ENCODE results near the gene MRPS22. TPM values are rescaled to one million over a fixed set of nuclear protein-coding genes. Genes with fewer than 3 reads are reported as not detected.

The MRPS22 gene
- total and polyA plus RNA-seq, 2 donors (not counting 3 experiments of a cell fraction or from before 2014, with no cell fraction given), result 33.8 to 45.6 TPM

- Histone ChIP-seq H3K9me3 (replicated peaks; ENCODE audit: control insufficient read depth, insufficient read depth, low read length) (no peaks in the 10 kb centered on the region), H3K27ac (ENCODE audit: insufficient read depth, low read depth, low read length) (no peak overlapping the region), H3K4me3 (replicated peaks in 1 of 3; ENCODE audit: insufficient read depth in 1 of 3, low read depth in 1 of 3, low read length in 3 of 3) (no peak overlapping the region), H3K79me2 (ENCODE audit: control insufficient read depth, insufficient read depth, low read length) (no peaks in the 10 kb centered on the region), H4K20me1 (replicated peaks; ENCODE audit: control insufficient read depth, extremely low read depth, insufficient read depth, low read length) (no peaks in the 10 kb centered on the region), H3K9ac (replicated peaks; ENCODE audit: extremely low read depth, insufficient read depth, low read length) (no peak overlapping the region), H3K4me1 (ENCODE audit: control insufficient read depth, extremely low read depth, insufficient read depth, low read length) (no peaks in the 10 kb centered on the region), H3K27me3 (ENCODE audit: control insufficient read depth in 2 of 2, insufficient read depth in 2 of 2, low read length in 2 of 2) (peaks cover 0 to 4% of the 10 kb centered on the region in 2 experiments), H3K9me1 (replicated peaks; ENCODE audit: control insufficient read depth, extremely low read depth, insufficient read depth, low read length) (no peaks in the 10 kb centered on the region), H3K36me3 (ENCODE audit: control insufficient read depth in 2 of 2, extremely low read depth in 1 of 2, insufficient read depth in 2 of 2, low read length in 2 of 2) (no peaks in the 10 kb centered on the region), H2AFZ (ENCODE audit: low read depth, low read length) (no peak overlapping the region), H3K4me2 (ENCODE audit: insufficient read depth, low read length) (no peak overlapping the region)
- CTCF ChIA-PET, result interaction anchor here (1.7 kb wide), 2 partner anchors 10 to 206 kb away, joined by 7 to 8 read pairs; no protein-coding TSS in a partner anchor
- FAIRE-seq (no peak), DNase-seq (ENCODE audit: low read depth, low spot score) (no peak)
- TF ChIP-seq JUN (IDR thresholded peaks at IDR 0.05; ENCODE audit: borderline replicate concordance, insufficient read depth, insufficient read length, low read depth) (no peak), EZH2 (IDR thresholded peaks at IDR 0.05; ENCODE audit: borderline replicate concordance, low read depth, low read length, severe bottlenecking) (no peak), FOS (IDR thresholded peaks at IDR 0.05; ENCODE audit: borderline replicate concordance, insufficient read depth, low read length) (no peak), GATA2 (IDR thresholded peaks at IDR 0.05; ENCODE audit: insufficient read depth, insufficient read length, low read depth, low read length) (no peak), MYC (IDR thresholded peaks at IDR 0.05; ENCODE audit: low read depth, low read length) (no peak), POLR2A (IDR thresholded peaks at IDR 0.05; ENCODE audit: low read depth, low read length) (no peak), MAX (IDR thresholded peaks at IDR 0.05; ENCODE audit: insufficient read depth, insufficient read length) (no peak), POLR2AphosphoS5 (IDR thresholded peaks at IDR 0.05; ENCODE audit: insufficient read depth, low read depth, low read length) (no peak), CTCF (IDR thresholded peaks at IDR 0.05; ENCODE audit: extremely low read depth in 1 of 2, insufficient read depth in 1 of 2, low read depth in 1 of 2, low read length in 2 of 2) (no peak)
- dilution Hi-C loops (cut with MboI; ENCODE audit: extremely low pct_ligation_motif_present, low sequenced_read_pairs), result no loop called here
- POLR2A ChIA-PET, result no interaction called here
- no TSS peak for BruUV-seq (replicated peaks)
- intact Hi-C loops (cut with micrococcal nuclease), result no loop called here
Measured at GRCh38 chr3:139318431-139318816, 25.4 kb upstream of the MRPS22 start.

Measured in endothelial cell of umbilical vein (primary cell).